SW480 (cell line): ENCODE data around the gene WAPL.

Experiments
- DNase-seq: peaks from one replicate; pipeline ENCODE4 v3.0.0-alpha.2; 2016; ENCODE audit warnings: low spot score

The WAPL gene

DNA sequence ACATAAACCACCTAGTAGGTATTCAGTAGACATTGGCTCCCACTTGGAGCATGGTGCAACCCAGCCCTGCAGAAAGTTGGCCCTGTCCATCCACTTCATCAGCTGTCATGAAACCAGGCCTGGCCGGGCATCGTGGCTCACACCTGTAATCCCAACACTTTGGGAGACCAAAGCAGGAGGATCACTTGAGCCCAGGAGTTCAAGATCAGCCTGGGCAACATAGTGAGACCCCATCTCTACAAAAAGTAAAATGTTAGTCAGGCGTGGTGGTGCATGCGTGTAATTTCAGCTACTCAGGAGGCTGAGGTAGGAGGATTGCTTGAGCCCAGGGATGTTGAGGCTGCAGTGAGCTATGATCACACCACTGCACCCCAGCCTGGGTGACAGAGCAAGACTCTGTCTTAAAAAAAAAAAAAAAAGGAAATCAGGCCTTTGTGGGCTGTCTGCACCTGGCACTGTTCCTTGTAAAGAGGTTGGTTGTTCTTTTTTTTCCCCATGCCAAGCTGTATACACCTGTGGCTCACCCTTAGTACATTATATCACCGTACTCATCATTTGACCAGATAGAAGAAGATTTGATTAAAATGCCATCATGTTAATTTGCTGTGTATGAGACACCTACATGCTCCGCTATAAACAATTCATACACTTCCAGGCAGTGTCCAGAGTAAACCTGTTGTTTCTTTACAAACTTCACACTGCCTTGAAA, 109.6 kb downstream of the WAPL start:
- no peak for DNase-seq

DNA sequence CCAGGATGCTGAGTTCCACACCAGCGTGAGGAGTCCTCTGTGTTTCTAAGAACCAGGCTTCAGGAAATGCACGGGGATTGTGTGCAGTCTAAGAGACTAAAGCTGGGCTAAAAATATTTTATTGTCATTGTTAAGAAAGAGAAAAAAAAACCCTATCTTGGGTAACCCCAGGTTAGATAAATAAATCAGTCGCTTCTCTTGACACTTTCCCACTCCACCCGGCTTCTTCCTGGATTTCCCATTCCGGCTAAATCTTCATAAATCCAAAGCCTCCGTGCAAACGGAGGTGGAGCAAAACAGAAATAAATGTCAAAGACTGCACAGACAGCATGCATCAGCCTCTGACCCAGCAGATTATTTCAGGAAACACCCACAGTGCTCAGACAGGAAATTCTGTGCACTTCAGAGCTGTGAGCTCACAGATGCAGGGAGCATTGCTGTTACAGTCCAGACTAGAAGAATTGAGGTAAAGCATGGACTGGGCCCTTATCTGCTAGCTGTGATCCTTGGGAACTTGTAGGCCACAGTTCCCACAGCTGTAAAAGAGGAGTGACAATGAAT, 110.2 kb downstream of the WAPL start:
- no peak for DNase-seq

DNA sequence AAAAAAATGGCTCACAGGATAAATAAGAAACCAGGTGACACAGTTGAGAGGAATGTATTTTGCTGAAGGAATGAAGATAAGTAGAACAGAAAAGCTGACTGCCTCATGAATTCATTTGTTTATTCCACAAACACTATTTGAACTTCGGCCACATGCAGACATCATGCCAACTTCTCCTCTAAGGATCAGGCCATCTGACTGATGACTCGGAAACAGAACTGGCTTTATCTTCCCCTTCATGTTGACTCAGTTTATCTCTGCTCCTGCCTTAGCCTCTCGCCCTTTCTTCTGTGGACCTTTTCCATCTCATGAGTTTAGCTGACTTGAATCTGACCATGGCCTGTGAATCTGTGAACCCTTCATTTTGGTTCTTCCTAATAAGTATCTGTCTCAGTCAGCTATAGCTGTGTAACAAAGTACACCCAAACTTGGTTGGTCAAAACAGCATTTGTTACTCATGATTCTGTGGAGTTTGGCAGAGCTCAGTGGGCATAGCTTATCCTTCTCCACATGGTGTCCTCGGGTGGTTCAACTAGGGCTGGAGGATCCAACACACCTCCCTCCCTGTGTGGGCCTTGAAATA, 111.0 kb downstream of the WAPL start:
- DNase-seq: no peak

DNA sequence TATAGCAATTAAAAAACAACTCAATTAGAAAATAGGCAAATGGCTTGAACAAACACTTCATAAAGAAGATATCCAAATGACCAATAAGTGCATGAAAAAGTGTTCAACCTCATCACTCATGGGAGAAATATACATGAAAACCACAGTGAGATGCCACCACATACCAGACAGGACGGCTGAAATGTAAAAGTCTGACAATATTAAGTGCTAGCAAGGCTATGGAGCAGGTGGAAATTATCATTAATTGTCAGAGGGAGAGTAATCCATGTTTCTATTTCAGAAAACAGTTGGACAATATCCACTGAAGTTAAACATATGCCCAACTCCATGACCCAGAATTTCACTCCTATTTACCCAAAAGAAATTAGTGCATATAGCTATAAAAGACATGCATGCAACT, 112.4 kb downstream of the WAPL start:
- DNase-seq: no peak

DNA sequence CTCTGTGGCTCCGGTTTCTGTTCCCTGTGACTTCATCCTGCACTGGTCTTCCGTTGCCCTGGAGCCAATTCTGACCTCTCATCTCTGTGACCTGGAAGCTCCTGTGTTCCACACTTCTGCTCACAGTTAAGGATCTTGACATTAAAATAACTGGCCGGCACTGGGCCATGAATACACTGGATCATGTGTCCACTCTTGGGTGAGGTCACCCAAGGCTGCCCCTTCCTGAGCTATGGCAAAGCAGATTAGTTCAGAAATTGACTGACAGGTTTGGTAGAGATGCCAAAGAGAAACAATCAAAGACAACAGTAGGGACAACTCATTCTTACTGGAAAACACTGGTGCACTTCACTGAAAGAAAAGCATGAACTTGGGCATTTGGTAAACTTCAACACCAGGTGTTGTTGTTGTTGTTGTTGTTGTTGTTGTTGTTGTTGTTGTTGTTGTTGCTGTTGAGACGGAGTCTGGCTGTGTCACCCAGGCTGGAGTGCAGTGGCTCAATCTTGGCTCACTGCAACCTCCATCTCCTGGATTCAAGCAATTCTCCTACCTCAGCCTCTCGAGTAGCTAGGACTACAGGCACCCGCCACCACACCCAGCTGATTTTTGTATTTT, 118.3 kb downstream of the WAPL start:
- no peak for DNase-seq

DNA sequence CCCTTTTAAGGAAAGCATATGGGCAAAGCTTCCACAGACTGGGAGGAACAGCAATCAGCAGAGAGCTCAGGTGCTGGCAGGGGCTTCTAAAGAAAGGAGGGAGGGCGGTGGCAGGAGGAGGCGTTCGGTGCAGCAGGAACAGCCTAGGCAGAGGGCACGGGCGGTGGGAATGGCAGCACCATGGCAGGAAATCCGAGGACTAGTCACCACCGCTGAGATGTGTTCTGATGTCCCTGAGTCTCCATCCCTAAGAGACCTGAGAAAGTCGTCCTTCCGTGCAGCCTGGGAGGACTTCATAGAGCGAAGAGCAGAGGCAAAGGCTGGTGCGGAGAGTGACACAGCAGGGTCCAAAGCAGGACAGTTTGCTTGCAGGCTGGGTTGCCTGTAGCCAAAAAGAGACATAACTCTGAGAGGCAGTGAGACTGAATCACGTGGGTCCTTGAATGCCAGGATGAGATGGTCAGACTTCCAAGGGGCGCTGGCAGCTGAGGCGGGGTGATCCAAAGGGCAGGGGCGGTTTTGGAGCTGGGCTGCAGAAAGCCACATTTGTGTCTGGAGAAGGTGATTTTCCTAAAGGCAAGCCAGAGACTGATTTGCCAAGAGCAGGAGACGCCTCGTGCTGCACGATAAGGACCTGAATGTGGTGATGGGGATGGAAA, 119.2 kb downstream of the WAPL start:
- DNase-seq: no peak

DNA sequence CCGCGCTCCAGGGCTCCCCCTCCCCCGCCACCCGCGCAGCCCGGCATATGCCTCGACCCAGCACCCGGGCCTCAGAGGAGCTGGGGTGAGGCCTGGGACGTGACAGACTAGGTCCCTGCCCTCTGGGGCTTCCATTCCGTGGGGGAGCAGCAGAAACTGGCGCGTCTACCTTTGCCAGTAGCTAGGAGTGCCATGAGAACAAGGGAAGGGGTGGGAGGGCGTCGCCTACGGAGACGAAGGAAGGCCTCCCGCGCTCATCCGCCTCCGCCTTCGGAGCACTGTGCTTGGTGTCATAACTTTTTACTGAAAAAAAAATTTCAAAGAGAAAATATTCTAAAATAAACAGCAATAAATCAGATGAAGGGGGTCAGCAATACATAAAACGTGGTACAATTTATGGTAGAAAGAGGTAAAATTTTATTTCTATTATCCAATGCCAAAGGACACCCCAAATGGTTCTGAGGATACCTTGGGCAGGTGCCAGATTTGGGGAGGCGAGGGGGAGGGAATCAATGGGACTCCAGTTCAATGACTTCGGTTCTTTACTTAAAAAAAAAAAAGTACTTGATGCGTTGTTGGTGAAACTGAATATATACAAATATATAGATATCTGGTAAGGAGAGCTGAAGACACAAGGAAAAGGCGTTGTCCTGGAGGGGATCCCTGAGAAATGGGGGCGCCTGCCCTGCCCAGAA, 119.9 kb downstream of the WAPL start:
- no peak for DNase-seq

DNA sequence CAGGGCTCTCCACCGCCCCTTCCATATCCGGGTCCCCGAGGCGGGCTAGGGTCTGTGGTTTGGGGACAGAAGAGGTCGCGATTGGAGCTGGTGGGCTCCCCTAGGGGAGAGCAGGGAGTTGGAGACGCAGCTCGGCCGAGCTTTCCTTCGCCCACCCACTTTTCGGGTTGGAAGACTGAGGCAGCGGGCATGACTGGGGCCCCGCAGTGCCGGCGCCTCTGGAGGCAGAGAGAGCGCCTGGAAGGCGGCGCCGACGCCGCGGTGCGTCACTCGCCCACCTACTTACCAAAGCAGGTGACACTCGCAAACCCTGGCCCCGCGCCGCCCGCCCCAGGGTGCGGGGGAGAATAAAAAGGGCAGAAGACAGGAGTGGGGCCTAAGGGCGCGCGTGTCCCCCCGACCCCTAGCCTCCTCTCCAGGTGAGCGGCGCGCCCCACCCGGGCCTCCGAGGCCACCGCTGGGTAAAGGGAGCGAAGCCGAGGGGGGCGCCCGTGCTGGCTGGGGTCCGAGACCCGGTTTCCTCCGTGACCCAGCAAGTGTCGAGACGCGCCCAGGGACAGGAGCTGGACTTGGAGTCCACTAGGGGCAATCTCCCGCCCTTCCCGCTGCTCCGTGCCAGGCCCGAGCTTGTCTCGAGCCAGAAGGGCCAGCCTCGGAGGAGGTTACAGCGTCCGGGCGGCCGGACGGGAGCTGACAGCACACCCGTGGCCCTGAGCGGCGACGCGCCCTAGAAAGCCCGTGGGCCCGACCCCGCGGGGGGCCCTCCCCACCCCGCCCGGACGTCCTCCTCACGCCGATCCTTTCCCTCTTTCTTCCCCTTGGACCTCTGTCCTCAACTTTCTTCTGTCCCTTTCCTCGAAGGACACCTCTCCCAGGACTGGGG, 120.6 kb downstream of the WAPL start:
- DNase-seq: peak; percentile 44

DNA sequence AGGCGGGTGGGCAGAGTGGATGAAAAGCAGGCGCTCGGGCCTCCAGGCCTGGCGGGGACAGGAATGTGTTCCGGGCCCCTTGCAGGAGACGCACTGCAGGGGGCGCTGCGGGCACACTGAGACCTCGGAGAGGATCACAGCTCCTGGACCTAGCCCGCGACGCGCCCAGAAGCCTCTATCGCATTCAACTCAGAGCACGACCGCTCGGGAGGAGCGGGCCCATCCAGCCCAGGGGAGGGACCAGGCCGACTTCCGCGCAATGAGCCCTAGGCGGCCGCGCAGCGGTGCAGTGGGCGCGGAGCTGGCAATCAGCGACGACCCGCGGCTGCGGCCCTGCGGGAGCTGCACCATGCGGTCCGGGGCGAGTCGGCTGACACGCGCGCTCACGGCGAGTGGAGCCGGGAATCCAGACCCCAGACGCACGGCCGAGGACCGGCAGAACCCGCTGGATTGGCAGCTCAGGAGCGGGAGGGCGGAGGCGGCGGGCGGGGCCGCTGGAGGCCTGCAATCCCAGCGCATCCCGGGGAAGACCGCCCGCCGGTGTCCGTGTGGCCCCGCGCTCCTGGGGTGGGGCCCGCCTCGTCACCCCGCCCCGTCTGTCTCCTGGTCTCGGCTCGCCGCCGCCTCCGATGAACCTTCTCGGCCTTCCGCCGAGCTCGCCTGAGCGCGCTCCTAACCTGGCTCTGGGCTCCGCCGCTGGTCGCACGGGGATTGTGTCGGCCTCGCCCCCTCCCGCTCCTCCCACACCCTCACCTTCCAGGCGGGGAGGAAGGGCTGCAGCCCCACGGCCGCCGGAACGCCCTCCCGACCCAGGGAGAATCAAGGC, 121.5 kb downstream of the WAPL start:
- peak; percentile 92 for DNase-seq

DNA sequence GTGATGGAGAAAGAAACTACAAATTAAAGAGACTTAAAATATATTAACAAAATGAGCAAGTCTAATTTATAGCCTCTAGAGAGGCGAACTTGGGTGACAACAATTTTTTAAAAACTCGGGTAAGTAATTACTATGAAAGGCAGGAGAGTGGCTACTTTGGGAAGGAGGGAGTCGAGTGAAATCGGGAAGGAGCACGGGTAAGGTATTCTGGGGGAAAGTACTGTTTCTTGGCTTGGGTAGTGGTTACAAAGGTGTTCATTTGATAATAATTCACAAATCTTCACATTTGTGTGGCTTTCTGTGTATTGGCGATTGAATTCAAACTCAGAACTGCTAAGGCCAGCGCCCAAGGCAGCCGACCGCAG, 122.1 kb downstream of the WAPL start:
- DNase-seq: no peak

DNA sequence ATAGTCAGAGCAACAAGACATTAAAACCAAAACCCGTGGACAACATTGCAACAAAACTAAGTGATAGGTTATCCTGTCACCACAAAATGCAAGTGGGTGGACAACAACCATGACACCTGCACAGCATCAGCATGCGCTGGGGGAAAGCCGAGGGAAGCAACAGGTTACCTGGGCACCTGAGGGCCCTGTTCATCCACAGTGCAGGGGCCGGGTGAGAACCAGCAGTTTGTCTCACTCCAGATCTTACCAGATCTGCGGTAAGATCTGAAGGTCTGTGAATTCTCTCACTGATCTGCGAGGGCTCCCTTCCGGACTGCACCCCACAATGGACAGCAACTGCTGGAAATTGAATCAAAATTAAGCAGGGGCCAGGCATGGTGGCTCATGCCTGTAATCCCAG, 124.5 kb downstream of the WAPL start:
- DNase-seq: no peak

DNA sequence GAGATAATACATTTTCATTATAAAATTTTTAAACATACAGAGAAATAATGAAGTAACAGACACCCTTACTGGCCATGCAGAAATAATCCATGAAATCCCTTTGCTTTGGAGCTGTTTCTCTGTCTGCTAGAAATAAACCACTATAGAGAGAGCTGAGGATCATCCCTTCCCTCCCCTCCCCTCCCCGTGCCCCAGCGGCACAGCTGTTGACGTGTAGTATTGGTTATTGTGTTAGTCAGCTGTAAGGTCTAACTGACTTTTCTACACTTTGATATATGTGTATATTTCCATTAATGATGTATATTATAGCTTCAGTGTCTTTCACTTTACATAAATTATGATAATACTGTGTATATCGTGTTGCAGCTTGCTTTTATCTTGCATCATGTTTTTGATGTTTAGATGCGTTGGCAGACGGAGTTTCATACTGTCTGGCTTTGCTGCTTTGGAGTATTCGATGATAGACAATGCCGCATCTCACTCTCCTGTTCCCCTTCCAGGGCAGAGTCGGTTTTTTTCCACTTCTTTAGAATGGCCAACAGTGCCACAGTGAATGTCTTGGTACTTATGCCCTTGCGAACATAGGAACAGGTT, 127.6 kb downstream of the WAPL start:
- no peak for DNase-seq

DNA sequence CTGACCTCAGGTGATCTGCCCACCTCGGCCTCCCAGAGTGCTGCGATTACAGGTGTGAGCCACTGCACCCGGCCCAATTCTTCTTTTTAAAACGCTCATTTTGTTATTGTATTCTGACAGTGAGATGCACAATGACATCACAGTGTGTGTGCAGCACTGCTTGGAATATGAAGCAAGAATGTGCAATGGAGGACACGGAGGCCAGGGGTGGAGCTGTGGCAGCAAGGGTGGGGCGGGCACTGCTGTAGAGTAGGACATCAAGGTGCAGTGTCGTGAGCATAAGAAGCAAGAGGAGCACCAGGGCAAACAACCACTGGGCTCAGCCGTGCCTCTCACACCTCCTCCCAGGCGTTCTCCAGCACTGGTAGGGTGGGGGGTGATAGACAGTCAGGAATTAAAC, 128.2 kb downstream of the WAPL start:
- DNase-seq: no peak

DNA sequence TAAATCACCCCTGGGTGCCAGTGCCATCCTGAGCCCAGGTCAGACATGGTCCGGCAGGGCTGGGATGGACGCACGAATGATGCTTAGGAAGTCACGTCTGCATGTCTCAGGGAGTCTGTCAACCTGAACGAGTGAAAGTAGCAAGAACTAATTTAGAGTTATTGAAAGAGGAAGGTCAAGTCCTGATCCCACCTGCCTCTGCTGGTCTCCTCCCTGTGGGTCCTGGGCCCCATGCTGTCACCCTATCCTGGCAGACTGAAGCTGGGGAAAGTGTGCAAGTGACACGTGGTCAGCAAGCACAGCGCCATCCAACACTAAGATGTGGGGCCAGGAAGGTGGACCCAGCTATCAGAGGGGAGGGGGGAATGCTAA, 128.9 kb downstream of the WAPL start:
- DNase-seq: no peak

DNA sequence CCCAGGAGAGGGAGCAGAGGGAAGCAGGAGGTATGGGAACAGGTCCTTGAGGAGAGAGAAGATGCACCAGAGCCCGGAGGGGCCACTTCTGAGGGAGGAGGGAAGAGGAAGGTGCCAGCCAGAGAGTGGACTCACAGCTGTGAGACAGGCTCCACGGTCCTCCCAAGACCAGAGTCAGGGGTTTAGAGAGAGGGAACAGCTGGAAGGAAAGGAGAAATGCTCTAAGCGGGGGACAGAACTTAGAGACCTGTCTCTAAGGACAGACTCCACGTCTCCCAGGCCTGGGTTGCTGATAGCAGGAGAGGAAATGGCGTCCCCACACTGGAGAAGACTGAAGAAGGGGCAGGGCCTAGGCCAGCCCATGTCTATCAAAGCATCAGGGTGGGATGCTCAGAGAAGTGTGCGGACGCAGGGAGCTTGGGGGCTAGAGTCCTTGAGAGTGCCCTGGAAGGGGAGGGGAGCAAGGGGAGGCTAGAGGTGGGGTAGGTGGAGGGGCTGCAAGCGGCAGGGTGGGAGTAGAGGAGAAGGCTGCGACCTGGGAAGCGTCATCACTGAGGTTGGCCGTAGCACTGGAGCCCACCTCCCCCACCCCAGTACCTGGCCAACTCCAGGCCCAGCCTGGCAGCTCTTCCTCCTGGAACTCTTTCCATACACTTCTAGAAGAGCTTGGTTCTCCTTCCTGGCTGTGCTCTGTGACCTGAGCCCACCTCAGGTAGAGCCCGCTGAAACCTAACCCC, 129.4 kb downstream of the WAPL start:
- no peak for DNase-seq

DNA sequence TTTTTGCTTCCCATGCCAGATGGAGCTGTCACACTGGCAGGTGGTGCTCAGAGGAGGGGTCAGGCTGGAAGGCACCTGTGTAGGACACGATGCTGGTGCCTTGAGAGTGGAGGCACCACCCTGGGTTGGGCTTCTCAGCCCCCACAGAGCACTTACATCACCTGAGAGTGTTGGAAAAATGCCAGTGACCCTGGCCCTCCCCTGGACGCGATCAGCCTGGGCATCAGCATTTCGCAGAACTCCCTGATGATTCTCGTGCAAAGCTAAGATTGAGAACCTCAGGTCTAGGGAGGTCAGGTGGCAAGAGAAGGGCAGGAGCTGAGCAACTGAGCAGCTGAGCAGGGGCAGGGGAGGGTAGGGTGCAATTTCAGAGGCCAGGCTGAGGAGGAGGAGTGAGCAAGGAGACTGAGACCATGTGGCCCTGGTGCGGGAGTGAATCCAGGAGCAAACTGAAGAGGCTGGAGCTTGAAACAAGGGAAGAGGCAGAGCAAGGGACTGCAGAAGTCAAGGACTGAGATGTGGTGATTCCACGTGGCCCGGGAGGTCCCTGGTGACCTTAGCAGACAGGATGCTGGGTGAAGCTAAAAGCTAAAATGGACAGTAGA, 130.3 kb downstream of the WAPL start:
- no peak for DNase-seq

DNA sequence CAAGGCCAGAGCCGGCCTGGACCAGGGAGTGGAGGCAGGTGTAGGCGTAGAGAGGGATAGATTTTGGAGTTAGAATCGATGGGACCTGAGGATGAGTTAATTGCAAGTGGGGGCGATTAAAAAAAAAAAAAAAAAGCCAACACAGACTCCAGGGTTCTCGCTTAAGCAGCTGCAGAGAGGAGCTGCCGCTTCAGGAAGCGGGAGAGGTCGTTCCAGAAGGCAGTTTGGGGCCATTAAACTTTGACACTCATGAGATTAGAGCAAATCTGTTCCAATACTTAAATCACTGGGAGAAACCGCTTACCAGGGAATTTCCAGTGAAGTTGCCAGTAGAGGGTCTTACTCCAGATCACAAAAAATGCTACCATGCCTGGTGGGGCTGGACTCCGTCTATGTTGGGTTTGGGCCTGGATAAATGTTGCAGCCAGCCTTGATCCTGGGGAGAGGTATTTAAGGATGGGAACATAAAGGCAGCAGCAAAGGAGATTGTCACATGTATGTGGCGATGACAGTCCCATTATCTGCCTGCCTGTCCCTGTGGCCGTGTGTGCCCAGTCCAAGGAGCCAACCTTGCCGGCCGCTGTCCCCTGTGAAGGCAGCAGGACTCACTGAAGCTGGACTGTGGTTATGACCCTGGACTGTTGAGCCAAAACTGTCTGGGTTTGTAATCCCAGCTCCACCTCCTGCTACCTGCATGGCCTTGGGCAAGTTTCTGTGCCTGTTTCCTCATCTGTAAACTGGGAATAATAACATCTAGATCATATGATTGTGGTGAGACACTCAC, 131.1 kb downstream of the WAPL start:
- no peak for DNase-seq
